ENCODE results near the gene TAF4.

DNA sequence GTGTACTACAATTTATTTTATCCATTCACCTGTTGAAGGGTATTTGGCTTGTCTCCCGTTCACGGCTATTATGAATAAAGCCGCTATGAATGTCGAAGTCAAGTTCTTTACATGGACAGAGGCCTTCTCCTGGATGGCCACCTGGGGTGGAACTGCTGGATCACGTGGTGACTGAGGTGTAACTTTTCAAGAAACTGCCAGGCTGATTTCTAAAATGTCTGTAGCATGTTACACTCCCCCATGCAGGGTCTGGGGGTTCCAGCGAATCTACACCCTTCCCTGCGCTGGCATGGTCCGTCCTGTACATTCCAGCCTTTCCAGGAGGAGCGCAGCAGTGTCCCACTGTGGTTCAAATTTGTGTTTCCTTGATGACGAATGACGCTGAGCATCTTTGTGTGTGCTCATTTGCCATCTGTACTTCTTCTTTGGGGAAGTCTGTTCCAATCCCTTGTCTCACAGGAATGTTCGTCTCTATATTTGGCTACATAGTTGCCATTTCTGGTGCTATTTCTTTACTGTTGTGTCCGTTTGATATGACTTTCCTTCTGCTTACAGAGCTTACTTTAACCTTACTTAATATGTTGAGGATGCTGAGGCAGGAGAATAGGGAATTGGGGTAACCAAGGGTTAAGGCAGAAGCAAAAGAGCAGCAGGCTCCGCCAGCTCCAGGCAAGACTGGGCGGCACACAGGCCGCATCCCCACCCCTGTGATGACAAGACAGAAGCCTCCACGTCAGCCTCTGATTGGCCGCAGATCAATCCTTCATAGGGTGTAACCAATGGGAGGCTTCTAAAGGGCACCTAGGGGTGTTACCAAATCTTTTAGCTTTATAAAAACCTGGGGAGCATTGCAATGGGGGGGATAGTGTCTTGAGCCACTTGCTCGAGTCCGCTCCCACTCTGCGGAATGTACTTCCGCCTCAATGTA lies 106.6 kb downstream of the TAF4 start:
- TF ChIP-seq, protein P1, sequence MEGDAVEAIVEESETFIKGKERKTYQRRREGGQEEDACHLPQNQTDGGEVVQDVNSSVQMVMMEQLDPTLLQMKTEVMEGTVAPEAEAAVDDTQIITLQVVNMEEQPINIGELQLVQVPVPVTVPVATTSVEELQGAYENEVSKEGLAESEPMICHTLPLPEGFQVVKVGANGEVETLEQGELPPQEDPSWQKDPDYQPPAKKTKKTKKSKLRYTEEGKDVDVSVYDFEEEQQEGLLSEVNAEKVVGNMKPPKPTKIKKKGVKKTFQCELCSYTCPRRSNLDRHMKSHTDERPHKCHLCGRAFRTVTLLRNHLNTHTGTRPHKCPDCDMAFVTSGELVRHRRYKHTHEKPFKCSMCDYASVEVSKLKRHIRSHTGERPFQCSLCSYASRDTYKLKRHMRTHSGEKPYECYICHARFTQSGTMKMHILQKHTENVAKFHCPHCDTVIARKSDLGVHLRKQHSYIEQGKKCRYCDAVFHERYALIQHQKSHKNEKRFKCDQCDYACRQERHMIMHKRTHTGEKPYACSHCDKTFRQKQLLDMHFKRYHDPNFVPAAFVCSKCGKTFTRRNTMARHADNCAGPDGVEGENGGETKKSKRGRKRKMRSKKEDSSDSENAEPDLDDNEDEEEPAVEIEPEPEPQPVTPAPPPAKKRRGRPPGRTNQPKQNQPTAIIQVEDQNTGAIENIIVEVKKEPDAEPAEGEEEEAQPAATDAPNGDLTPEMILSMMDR (IDR thresholded peaks at IDR 0.05), result no peak
- no peak for TF ChIP-seq ZFX (IDR thresholded peaks at IDR 0.05; ENCODE audit: borderline replicate concordance)

Data from 22Rv1 (cell line).